ENCODE measurements around the gene SPATA31C1. TPM values are rescaled to one million over a fixed set of nuclear protein-coding genes. Genes with fewer than 3 reads are reported as not detected.

The SPATA31C1 gene
- total and polyA plus RNA-seq, 2 of the 8 experiments (the other 6 are each of a cell fraction or from before 2014, with no cell fraction given) = 0.15 TPM; not detected in 1

DNA sequence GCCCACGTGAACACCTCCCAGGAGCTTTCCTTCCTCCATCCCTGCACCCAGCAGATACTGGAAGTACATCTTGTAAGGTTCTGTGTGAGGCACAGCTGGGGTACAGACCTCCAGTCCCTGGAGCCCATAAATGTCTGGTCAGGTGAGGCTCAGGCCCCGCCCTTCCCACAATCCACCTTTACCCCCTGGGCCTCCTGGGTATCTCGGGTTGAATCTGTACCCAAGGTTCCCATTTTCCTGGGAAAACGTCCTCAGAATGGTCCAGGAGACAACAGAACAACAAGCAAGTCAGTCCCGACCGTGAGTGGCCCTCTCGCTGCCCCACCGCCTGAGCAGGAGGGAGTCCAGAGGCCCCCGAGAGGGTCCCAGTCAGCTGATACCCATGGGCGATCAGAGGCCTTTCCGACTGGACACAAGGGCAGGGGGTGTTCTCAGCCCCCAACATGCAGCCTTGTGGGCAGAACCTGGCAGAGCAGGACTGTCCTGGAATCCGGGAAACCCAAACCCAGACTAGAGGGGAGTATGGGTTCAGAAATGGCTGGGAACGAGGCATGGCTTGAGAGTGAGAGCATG lies 30.7 kb upstream of the SPATA31C1 start:
- POLR2A ChIA-PET (ENCODE audit: partially characterized antibody) = no interaction called here
- Histone ChIP-seq H3K27ac (ENCODE audit: low read depth, low read length) (no peak overlapping the region), H4K91ac (replicated peaks; ENCODE audit: insufficient read length, low read length) (no peak overlapping the region), H4K20me1 (replicated peaks in 1 of 2; ENCODE audit: control insufficient read depth in 1 of 2, insufficient read depth in 2 of 2, low read length in 2 of 2) (no peaks in the 10 kb centered on the region), H3K23me2 (ENCODE audit: low read depth, low read length) (no peaks in the 10 kb centered on the region), H3K4me2 (ENCODE audit: insufficient read depth in 1 of 2, low read depth in 2 of 2, low read length in 2 of 2) (no peak overlapping the region), H2BK12ac (ENCODE audit: low read depth, low read length) (no peak overlapping the region), H2BK120ac (replicated peaks; ENCODE audit: low read depth, low read length) (no peak overlapping the region), H3K4me1 (replicated peaks in 1 of 4; ENCODE audit: control insufficient read depth in 3 of 4, insufficient read depth in 4 of 4, low read length in 3 of 4) (peaks cover 0 to 12% (median 1%) of the 10 kb centered on the region in 4 experiments; a peak in 5 of 7 replicates), H2BK20ac (ENCODE audit: low read length) (no peak overlapping the region), H2BK5ac (ENCODE audit: low read depth, low read length) (no peak overlapping the region), H3K79me1 (ENCODE audit: low read depth, low read length) (no peaks in the 10 kb centered on the region), H3K9me3 (ENCODE audit: insufficient read depth in 2 of 2, low read depth in 1 of 2, low read length in 1 of 2) (no peaks in the 10 kb centered on the region), H3K23ac (ENCODE audit: insufficient read length) (no peak overlapping the region), H4K8ac (ENCODE audit: extremely low read depth, insufficient read depth, low read length) (no peak overlapping the region; the same call in 1 of the 2 replicates), H3K27me3 (replicated peaks in 1 of 4; ENCODE audit: control insufficient read depth in 3 of 4, extremely low read depth in 1 of 4, insufficient read depth in 3 of 4, low read length in 3 of 4) (no peaks in the 10 kb centered on the region), H2AFZ (ENCODE audit: low read length) (no peak overlapping the region), H3K4ac (replicated peaks; ENCODE audit: insufficient read length, low read depth, low read length) (no peak overlapping the region), H3K4me3 (ENCODE audit: extremely low read depth in 1 of 4, insufficient read depth in 2 of 4, low read depth in 3 of 4, low read length in 4 of 4) (no peak overlapping the region), H4K5ac (ENCODE audit: insufficient read length, low read depth, low read length) (no peak overlapping the region), H3K14ac (ENCODE audit: insufficient read length) (no peak overlapping the region), H3K36me3 (ENCODE audit: control insufficient read depth in 2 of 4, insufficient read depth in 4 of 4, low read length in 3 of 4) (no peaks in the 10 kb centered on the region), H3K18ac (ENCODE audit: extremely low read depth, low read length) (no peak overlapping the region), H2AK5ac (ENCODE audit: low read depth, low read length) (no peak overlapping the region), H3K9ac (replicated peaks in 1 of 4; ENCODE audit: extremely low read depth in 1 of 4, low read depth in 3 of 4, low read length in 3 of 4) (no peak overlapping the region), H3K56ac (replicated peaks; ENCODE audit: insufficient read length, low read depth, low read length) (no peak overlapping the region), H2BK15ac (ENCODE audit: low read length) (no peak overlapping the region), H3K79me2 (ENCODE audit: control insufficient read depth in 1 of 2, insufficient read depth in 2 of 2, low read length in 2 of 2) (no peaks in the 10 kb centered on the region)
- CTCF ChIA-PET (ENCODE audit: partially characterized antibody) = interaction anchor here (1.0 to 1.7 kb wide), 2 partner anchors 8 to 53 kb away, joined by 3 to 5 read pairs; no protein-coding TSS in a partner anchor
- WGBS, 2 experiments (ENCODE audit: extremely low coverage in 1 of 2, insufficient coverage in 1 of 2, insufficient read length in 1 of 2, insufficient replicate concordance in 2 of 2, low coverage in 1 of 2, low lambda C conversion rate in 2 of 2, missing lambda C conversion rate in 1 of 2) = 89% methylated on average over 12 of the region's 13 CpGs; no CpG with 5 or more reads in 1 of the 2 experiments
- no peak for FAIRE-seq
- no peak for DNase-seq (ENCODE audit: low read depth in 1 of 2, low spot score in 2 of 2)
- TF ChIP-seq EGR1 (IDR thresholded peaks at IDR 0.05; ENCODE audit: borderline replicate concordance, low read depth, low read length) (no peak), HDAC2 (IDR thresholded peaks at IDR 0.05; ENCODE audit: borderline replicate concordance in 1 of 2, low read depth in 2 of 2, low read length in 2 of 2) (no peak), MAFK (IDR thresholded peaks at IDR 0.05; ENCODE audit: low read depth, low read length) (no peak), RBBP5 (IDR thresholded peaks at IDR 0.05; ENCODE audit: borderline replicate concordance, low read depth, low read length) (no peak), SP2 (IDR thresholded peaks at IDR 0.05; ENCODE audit: low read length) (no peak), CREB1 (IDR thresholded peaks at IDR 0.05) (no peak), RNF2 (IDR thresholded peaks at IDR 0.05; ENCODE audit: borderline replicate concordance, low read depth, low read length, missing control alignments, poor library complexity, severe bottlenecking) (no peak), GABPA (IDR thresholded peaks at IDR 0.05; ENCODE audit: borderline replicate concordance, insufficient read depth, low read length) (no peak), EZH2 (IDR thresholded peaks at IDR 0.05; ENCODE audit: low read depth, low read length, severe bottlenecking) (no peak), CTBP2 (IDR thresholded peaks at IDR 0.05; ENCODE audit: borderline replicate concordance, insufficient read depth, insufficient read length, low read length) (no peak), JUN (IDR thresholded peaks at IDR 0.05; ENCODE audit: low read depth, low read length) (no peak), POLR2A (IDR thresholded peaks at IDR 0.05; ENCODE audit: control extremely low read depth in 1 of 2, low read depth in 2 of 2, low read length in 2 of 2) (no peak)
- TF ChIP-seq, protein P1, sequence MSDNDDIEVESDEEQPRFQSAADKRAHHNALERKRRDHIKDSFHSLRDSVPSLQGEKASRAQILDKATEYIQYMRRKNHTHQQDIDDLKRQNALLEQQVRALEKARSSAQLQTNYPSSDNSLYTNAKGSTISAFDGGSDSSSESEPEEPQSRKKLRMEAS (IDR thresholded peaks at IDR 0.05) = no peak
